Skeletal muscle cell (primary cell): ENCODE data around the gene METTL9.
"Not testable (repeated sequence)": the region's sequence is repeated elsewhere in the genome, so short reads cannot be mapped to it uniquely, and the experiment has no call there.

Experiments
- DNase-seq: peaks from one replicate; pipeline ENCODE4 v3.0.0-alpha.2; 2010; ENCODE audit warnings: low read depth
- H3K4me3 ChIP-seq: 2 replicates; pipeline ENCODE4 v1.5.1; 2011; ENCODE audit warnings: low read depth, mild to moderate bottlenecking, control low read depth, low read length, moderate library complexity

Gene METTL9

DNA sequence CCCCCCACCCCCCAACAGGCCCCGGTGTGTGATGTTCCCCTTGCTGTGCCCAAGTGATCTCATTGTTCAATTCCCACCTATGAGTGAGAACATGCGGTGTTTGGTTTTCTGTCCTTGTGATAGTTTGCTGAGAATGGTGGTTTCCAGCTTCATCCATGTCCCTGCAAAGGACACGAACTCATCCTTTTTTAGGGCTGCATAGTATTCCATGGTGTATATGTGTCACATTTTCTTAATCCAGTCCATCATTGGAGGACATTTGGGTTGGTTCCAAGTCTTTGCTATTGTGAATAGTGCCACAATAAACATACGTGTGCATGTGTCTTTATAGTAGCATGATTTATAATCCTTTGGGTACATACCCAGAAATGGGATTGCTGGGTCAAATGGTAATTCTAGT is 91.6 kb downstream of the METTL9 start:
- H3K4me3 ChIP-seq, DNase-seq: not testable (repeated sequence)

DNA sequence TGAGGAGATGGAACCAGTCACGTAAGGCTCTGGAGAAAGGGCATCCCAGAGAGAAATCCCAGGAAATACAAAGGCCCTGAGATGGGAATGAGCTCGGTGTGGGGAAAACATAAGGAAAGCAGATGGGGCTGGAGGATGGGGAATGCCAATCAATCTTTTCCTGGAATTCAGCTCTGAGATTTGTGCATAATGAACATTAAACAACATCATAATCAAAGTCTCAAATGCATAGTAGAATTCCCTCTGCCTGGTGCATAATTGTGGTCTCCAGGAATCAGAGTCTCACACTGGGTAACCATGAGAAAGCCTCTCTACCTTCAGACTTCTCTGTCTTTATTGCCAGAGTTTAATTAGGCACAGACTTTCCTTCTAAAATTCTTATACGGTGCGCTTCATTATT is 95.2 kb downstream of the METTL9 start:
- DNase-seq, result no peak
- no peak overlapping the region for H3K4me3 ChIP-seq

DNA sequence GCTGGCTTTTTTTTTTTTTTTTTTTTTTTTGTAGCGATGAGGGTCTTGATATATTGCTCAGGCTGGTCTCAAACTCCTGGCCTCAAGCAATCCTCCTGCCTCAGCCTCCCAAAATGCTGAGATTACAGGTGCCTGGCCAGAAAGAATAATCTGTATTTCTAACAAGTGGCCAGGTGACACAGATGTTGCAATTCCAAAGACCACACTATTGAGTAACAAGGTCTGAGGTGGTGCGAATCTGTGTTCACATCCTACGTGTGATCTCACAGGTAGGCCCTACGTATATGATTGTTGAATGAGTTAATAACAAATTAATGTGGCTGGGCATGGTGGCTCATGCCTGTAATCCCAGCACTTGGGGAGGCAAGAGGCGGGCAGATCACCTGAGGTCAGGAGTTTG is 97.7 kb downstream of the METTL9 start:
- no peak overlapping the region for H3K4me3 ChIP-seq
- DNase-seq, result no peak

DNA sequence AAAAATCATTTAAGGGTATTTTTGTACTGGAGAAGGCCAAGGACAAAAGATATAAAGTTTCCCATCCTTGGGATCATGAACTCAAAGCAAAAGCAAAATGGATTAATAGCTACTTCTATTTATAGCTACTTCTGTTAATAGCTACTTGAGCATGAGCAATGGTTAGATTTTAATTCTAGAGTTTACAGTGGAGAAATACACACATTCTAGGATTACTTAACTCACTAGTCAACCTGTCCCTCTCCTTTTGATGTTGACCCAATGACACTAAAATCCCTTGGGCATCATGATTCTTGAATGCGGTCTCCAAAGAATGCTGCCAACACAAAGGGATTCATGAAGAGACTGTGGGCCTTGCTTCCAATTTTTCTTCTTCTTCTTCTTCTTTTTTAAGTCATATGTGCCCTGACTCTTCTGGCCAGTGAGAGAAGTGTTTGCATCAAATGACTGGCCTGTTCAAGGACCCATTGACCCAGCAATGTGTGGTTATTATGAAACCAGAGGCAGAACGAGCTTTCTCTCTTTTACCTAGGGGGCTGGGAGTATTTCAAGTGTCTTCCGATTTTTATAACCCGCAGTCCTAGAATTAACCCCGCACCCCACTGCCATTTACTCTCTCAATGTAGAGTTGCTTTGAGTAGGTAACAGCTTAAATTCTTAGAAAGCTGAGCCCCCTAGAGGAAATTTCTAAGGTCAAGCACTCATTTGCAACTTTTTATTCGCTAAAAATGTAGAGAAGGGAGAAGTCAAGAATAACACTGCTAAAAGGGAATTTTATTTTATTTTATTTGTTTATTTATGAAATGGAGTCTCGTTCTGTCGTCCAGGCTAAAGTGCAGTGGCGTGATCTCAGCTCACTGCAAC is 99.0 kb downstream of the METTL9 start:
- no peak for DNase-seq

DNA sequence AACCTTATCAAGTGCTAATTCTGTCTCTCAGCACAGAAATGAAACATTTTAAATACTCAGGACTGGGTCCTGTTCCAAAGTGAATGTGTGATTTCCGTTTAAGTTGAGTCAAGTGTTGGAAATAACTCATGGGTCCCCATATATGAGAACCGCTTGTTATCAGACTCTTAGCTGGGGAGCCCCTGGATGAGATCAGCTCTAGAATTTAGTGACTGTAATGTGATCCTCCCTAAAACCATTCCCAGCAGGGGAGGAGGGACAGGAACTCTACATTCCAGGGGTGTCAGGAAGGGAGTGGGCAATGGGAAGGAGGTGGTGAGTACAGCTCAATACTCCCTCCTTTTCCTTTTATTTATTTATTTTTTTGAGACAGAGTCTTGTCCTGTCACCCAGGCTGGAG is 101.9 kb downstream of the METTL9 start:
- H3K4me3 ChIP-seq, result no peak overlapping the region
- no peak for DNase-seq

More for the DNA sequence above, 99.0 kb downstream of the METTL9 start:
- H3K4me3 ChIP-seq, result no peak overlapping the region

DNA sequence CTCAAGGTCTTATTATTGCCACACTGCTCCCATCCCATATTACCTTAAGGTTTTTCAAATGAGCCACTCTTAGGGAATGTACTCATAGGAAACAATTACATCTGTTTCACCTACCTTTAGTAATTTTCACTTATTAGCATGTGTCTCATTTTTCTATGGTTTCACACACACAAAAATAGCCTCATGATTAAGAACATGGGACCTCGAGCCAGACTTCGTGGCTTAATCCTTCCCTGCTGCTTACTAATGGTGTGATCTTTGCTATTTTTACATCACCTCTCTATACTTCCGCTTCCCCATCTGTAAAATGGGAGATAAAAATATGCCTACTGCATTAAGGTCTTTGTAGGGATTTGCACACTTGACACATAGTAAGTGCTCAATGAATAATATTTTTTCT is 102.9 kb downstream of the METTL9 start:
- no peak for DNase-seq
- H3K4me3 ChIP-seq, result no peak overlapping the region

DNA sequence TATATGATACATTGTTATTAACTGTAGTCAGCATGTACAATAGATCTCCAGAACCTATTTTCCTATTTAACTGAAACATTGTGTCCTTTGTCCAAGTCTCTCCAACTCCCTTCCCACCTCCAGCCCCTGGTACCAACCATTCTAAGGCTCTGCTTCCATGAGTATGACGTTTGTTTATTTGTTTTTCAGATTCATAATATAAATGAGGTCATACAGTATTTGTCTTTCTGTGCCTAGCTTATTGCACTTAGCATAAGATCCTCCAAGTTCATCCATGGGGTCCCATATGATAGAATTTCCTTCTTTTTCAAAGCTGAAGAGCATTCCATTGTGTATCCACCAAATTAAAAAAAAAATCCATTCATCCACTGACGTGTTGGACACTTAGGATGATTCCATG is 103.8 kb downstream of the METTL9 start:
- DNase-seq, result no peak
- H3K4me3 ChIP-seq, result no peak overlapping the region

DNA sequence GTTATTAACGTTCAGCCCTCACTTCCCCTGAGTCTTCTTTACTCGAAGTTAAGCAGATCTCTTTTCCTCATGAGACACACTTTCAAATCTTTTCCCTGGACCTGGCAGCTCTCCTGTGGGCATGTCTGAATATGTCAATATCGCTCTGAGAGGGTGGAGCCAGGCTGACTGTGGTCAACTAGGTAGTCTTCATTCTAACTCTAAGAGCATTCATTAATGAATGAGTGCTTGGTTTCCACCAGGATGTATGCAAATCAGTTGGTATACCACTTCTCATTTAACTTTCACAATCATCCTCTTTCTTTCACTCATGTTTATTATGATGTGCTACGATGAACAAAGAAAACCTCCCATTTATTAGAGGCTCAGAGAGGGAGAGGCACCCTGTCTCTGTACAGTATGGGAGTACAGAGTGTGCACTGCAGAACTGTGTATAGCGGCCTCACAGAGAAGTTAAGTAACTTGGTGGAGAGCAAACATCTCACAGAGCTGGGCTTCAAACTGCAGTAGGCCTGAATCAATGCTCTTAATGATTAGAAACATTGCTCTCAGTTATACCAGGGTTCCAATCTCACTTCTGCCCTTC is 104.3 kb downstream of the METTL9 start:
- DNase-seq, result no peak
- H3K4me3 ChIP-seq, result no peak overlapping the region

DNA sequence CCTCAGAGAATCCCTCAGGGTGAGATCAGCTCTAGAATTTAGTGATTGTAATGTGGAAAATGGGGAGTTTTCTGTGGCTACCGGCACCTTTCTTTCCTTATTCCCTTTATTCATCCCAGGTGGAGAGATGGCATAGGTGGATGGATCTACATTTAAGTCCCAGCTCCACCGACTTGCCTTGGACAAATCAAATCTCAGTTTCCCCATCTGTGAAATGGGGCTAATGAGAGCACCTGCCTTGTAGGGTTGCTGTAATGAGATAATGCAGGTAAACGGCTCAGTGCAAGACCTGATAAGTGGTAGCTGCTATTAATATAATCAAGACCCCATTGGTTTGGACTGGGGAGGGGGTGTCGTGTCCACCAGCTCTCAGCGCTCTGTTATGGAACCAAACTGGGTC is 104.9 kb downstream of the METTL9 start:
- H3K4me3 ChIP-seq, result no peak overlapping the region
- no peak for DNase-seq

DNA sequence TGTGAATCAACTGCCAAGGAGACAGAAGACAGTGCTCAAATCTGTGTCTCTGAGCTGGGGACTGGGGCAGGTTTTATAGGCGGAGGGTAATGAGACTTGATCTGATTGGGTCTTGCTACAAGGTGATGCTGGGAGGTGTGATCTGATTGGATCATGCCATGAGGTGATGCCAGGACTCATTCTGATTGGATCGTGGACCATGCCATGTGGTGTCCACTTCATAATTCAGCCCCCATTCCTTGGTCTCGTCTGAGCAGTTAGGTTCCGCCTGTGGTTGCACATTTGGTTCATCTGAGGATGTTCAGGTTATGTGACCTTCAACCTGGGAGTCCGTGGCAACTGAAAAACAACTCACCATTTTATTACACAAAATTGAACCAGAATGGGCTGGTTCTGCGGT is 105.4 kb downstream of the METTL9 start:
- no peak overlapping the region for H3K4me3 ChIP-seq
- no peak for DNase-seq
